AG08395 (cell line): ENCODE measurements around the gene ZNF473.
"Not testable (repeated sequence)": the region's sequence is repeated elsewhere in the genome, so short reads cannot be mapped to it uniquely, and the experiment has no call there.

Source experiments
- DNase-seq: peaks from one replicate; pipeline ENCODE4 v3.0.0; 2012; ENCODE audit warnings: mixed read lengths, low spot score

Gene ZNF473

GRCh38 chr19:50050406-50051227 lies 24.8 kb downstream of the ZNF473 start:
- DNase-seq, result peak; percentile 91

- DNase-seq, result not testable (repeated sequence)
These were observed 25.6 kb downstream of the ZNF473 start for GRCh38 chr19:50051228-50051895.

GRCh38 chr19:50051964-50052363 lies 26.2 kb downstream of the ZNF473 start:
- DNase-seq, result no peak

- no peak for DNase-seq
These were observed 27.3 kb downstream of the ZNF473 start for GRCh38 chr19:50053119-50053518.

- DNase-seq, result no peak
These were observed 32.6 kb downstream of the ZNF473 start for GRCh38 chr19:50058425-50058824.

- DNase-seq, result no peak
These were observed 33.2 kb downstream of the ZNF473 start for GRCh38 chr19:50059045-50059444.

GRCh38 chr19:50060107-50060506 lies 34.3 kb downstream of the ZNF473 start:
- no peak for DNase-seq

- DNase-seq, result no peak
These were observed 35.8 kb downstream of the ZNF473 start for GRCh38 chr19:50061650-50062049.

- DNase-seq, result no peak
These were observed 40.1 kb downstream of the ZNF473 start for GRCh38 chr19:50065938-50066337.

- no peak for DNase-seq
These were observed 41.8 kb downstream of the ZNF473 start for GRCh38 chr19:50067575-50067974.

- DNase-seq, result not testable (repeated sequence)
These were observed 42.6 kb downstream of the ZNF473 start for GRCh38 chr19:50068382-50068781.

GRCh38 chr19:50075076-50075475 lies 49.3 kb downstream of the ZNF473 start:
- not testable (repeated sequence) for DNase-seq

- not testable (repeated sequence) for DNase-seq
These were observed 50.0 kb downstream of the ZNF473 start for GRCh38 chr19:50075644-50076372.

- not testable (repeated sequence) for DNase-seq
These were observed 51.0 kb downstream of the ZNF473 start for GRCh38 chr19:50076581-50077355.

GRCh38 chr19:50079014-50079413 lies 53.2 kb downstream of the ZNF473 start:
- DNase-seq, result not testable (repeated sequence)

GRCh38 chr19:50084440-50084839 lies 58.6 kb downstream of the ZNF473 start:
- not testable (repeated sequence) for DNase-seq

GRCh38 chr19:50087153-50087552 lies 61.3 kb downstream of the ZNF473 start:
- not testable (repeated sequence) for DNase-seq

GRCh38 chr19:50090706-50091105 lies 64.9 kb downstream of the ZNF473 start:
- not testable (repeated sequence) for DNase-seq

GRCh38 chr19:50091786-50092185 lies 66.0 kb downstream of the ZNF473 start:
- DNase-seq, result not testable (repeated sequence)

- not testable (repeated sequence) for DNase-seq
These were observed 66.8 kb downstream of the ZNF473 start for GRCh38 chr19:50092597-50092996.

- not testable (repeated sequence) for DNase-seq
These were observed 72.1 kb downstream of the ZNF473 start for GRCh38 chr19:50097884-50098283.

- not testable (repeated sequence) for DNase-seq
These were observed 73.1 kb downstream of the ZNF473 start for GRCh38 chr19:50098892-50099291.
